H1 (cell line): Measurements from ENCODE around the gene PDZD8. TPM values are rescaled to one million over a fixed set of nuclear protein-coding genes. Genes with fewer than 3 reads are reported as not detected.

ENCODE experiments used
- CTCF ChIA-PET: fragments of 300-600 bp; sonication (Branson Sonifier 250); formaldehyde crosslinking; loops from one replicate; lab custom pipeline; 2021; ENCODE audit not compliant: partially characterized antibody; lab: Charles Lee
- POLR2A ChIA-PET: fragments of 300-600 bp; sonication (Branson Sonifier 250); formaldehyde crosslinking; loops from one replicate; lab custom pipeline; 2021; ENCODE audit warnings: inconsistent platforms; ENCODE audit not compliant: partially characterized antibody; lab: Charles Lee
- DNase-seq, 2 experiments: peaks; one replicate each; pipeline versions ENCODE4 v3.0.0 to v3.0.0-alpha.2; 2010 to 2022; ENCODE audit warnings: low spot score in 2 of 2, low read depth in 1 of 2, mixed read lengths in 1 of 2
- FAIRE-seq: peaks from 2 replicates; lab custom pipeline; 2011; peaks lifted over from hg19 to GRCh38; lab: Jason Lieb, UNC
- H2AFZ ChIP-seq: 2 replicates; pipeline ENCODE4 v1.8.1; 2012; ENCODE audit warnings: low read length, inconsistent platforms
- H2AK5ac ChIP-seq: 2 replicates; pipeline ENCODE4 v1.6.1; 2013; ENCODE audit warnings: low read depth, low read length
- H2BK120ac ChIP-seq: replicated peaks from 2 replicates; pipeline ENCODE3; 2013; ENCODE audit warnings: low read depth, low read length, inconsistent platforms
- H2BK12ac ChIP-seq: 2 replicates; pipeline ENCODE4 v1.6.1; 2013; ENCODE audit warnings: low read depth, low read length
- H2BK15ac ChIP-seq: 2 replicates; pipeline ENCODE4 v1.6.1; 2013; ENCODE audit warnings: low read length
- H2BK20ac ChIP-seq: 2 replicates; pipeline ENCODE4 v1.6.1; 2013; ENCODE audit warnings: low read length
- H2BK5ac ChIP-seq: 2 replicates; pipeline ENCODE4 v1.6.1; 2013; ENCODE audit warnings: low read depth, low read length
- H3K14ac ChIP-seq: 2 replicates; pipeline ENCODE4 v1.6.1; 2013; ENCODE audit warnings: inconsistent platforms; ENCODE audit not compliant: insufficient read length
- H3K18ac ChIP-seq: 2 replicates; pipeline ENCODE4 v1.6.1; 2013; ENCODE audit warnings: low read length; ENCODE audit errors: extremely low read depth
- H3K23ac ChIP-seq: 2 replicates; pipeline ENCODE4 v1.6.1; 2013; ENCODE audit warnings: inconsistent platforms; ENCODE audit not compliant: insufficient read length
- H3K23me2 ChIP-seq: 2 replicates; pipeline ENCODE4 v1.6.1; 2013; ENCODE audit warnings: low read depth, low read length
- H3K27ac ChIP-seq: 2 replicates; pipeline ENCODE4 v1.6.1; 2011; ENCODE audit warnings: low read depth, low read length, inconsistent platforms
- H3K27me3 ChIP-seq, 4 experiments: replicated peaks in 1 of 4; 1 replicate in 1 of 4; 2 replicates in 3 of 4; pipeline versions ENCODE4 v1.6.1 to v1.8.1; 2011 to 2013; ENCODE audit warnings: low read length in 3 of 4, mild to moderate bottlenecking in 3 of 4, inconsistent platforms in 2 of 4, mixed read lengths in 2 of 4, moderate library complexity in 1 of 4; ENCODE audit not compliant: control insufficient read depth in 3 of 4, insufficient read depth in 3 of 4; ENCODE audit errors: extremely low read depth in 1 of 4
- H3K36me3 ChIP-seq, 4 experiments: 2 replicates each; pipeline versions ENCODE4 v1.6.1 to v1.8.1; 2011 to 2013; ENCODE audit warnings: mild to moderate bottlenecking in 4 of 4, low read length in 3 of 4, moderate library complexity in 2 of 4, control low read depth in 1 of 4, inconsistent platforms in 1 of 4; ENCODE audit not compliant: insufficient read depth in 4 of 4, control insufficient read depth in 2 of 4
- H3K4ac ChIP-seq: replicated peaks from 2 replicates; pipeline ENCODE3; 2013; ENCODE audit warnings: low read length, low read depth, mixed read lengths, inconsistent platforms; ENCODE audit not compliant: insufficient read length
- H3K4me1 ChIP-seq, 4 experiments: replicated peaks in 1 of 4; 1 replicate in 1 of 4; 2 replicates in 3 of 4; pipeline versions ENCODE4 v1.6.1 to v1.8.1; 2011 to 2013; ENCODE audit warnings: low read length in 3 of 4, inconsistent platforms in 2 of 4, mixed read lengths in 1 of 4; ENCODE audit not compliant: insufficient read depth in 4 of 4, control insufficient read depth in 3 of 4
- H3K4me2 ChIP-seq, 2 experiments: 2 replicates each; pipeline versions ENCODE4 v1.6.1 to v1.8.1; 2011 to 2013; ENCODE audit warnings: low read depth in 2 of 2, low read length in 2 of 2, control low read depth in 1 of 2, inconsistent platforms in 1 of 2, mild to moderate bottlenecking in 1 of 2; ENCODE audit not compliant: insufficient read depth in 1 of 2
- H3K4me3 ChIP-seq, 4 experiments: fragments of 200-600, 300-600 bp in 1 of 4; sonication (generic), shearing (Covaris generic), sonication (Bioruptor Twin) in 1 of 4; 2 replicates each; pipeline versions ENCODE4 v1.5.1 to v1.8.1; 2011 to 2016; ENCODE audit warnings: low read length in 4 of 4, low read depth in 3 of 4, control low read depth in 2 of 4, inconsistent platforms in 2 of 4, mild to moderate bottlenecking in 2 of 4, mixed read lengths in 1 of 4, moderate library complexity in 1 of 4; ENCODE audit not compliant: insufficient read depth in 2 of 4; ENCODE audit errors: extremely low read depth in 1 of 4
- H3K56ac ChIP-seq: replicated peaks from 2 replicates; pipeline ENCODE3; 2013; ENCODE audit warnings: low read depth, mild to moderate bottlenecking, mixed read lengths, low read length, inconsistent platforms; ENCODE audit not compliant: insufficient read length
- H3K79me1 ChIP-seq: 2 replicates; pipeline ENCODE4 v1.6.1; 2013; ENCODE audit warnings: low read depth, low read length, control low read depth
- H3K79me2 ChIP-seq, 2 experiments: 2 replicates each; pipeline versions ENCODE4 v1.6.1 to v1.8.1; 2012 to 2013; ENCODE audit warnings: low read length in 2 of 2, mild to moderate bottlenecking in 2 of 2, inconsistent platforms in 1 of 2; ENCODE audit not compliant: insufficient read depth in 2 of 2, control insufficient read depth in 1 of 2
- H3K9ac ChIP-seq, 4 experiments: replicated peaks in 1 of 4; 1 replicate in 1 of 4; 2 replicates in 3 of 4; pipeline versions ENCODE4 v1.6.1 to v1.8.1; 2011 to 2013; ENCODE audit warnings: low read depth in 3 of 4, low read length in 3 of 4, control low read depth in 2 of 4, mild to moderate bottlenecking in 2 of 4, moderate library complexity in 2 of 4, inconsistent platforms in 1 of 4; ENCODE audit errors: extremely low read depth in 1 of 4
- H3K9me3 ChIP-seq, 2 experiments: 2 replicates each; pipeline versions ENCODE4 v1.6.1 to v1.8.1; 2012 to 2013; ENCODE audit warnings: mild to moderate bottlenecking in 2 of 2, moderate library complexity in 2 of 2, control low read depth in 1 of 2, inconsistent platforms in 1 of 2, low read depth in 1 of 2, low read length in 1 of 2, mixed read lengths in 1 of 2; ENCODE audit not compliant: insufficient read depth in 2 of 2
- H4K20me1 ChIP-seq, 2 experiments: replicated peaks in 1 of 2; 2 replicates each; pipeline versions ENCODE3 to v1.8.1; 2011 to 2013; ENCODE audit warnings: inconsistent platforms in 2 of 2, low read length in 2 of 2, mild to moderate bottlenecking in 1 of 2; ENCODE audit not compliant: insufficient read depth in 2 of 2, control insufficient read depth in 1 of 2
- H4K5ac ChIP-seq: 2 replicates; pipeline ENCODE4 v1.6.1; 2013; ENCODE audit warnings: low read length, low read depth, mixed read lengths, inconsistent platforms; ENCODE audit not compliant: insufficient read length
- H4K8ac ChIP-seq: 2 replicates; pipeline ENCODE4 v1.8.0; 2013; ENCODE audit warnings: mild to moderate bottlenecking, moderate library complexity, low read length, inconsistent platforms; ENCODE audit not compliant: insufficient read depth; ENCODE audit errors: extremely low read depth
- H4K91ac ChIP-seq: replicated peaks from 2 replicates; pipeline ENCODE3; 2013; ENCODE audit warnings: low read length, mixed read lengths, inconsistent platforms; ENCODE audit not compliant: insufficient read length
- CBX5 ChIP-seq: fragments of 300-800, 300-1000 bp; sonication (generic); IDR thresholded peaks from 2 replicates; pipeline ENCODE4 v1.7.1; 2016; ENCODE audit warnings: antibody characterized with exemption, low read length, low read depth
- CHD1 ChIP-seq: IDR thresholded peaks from 2 replicates; pipeline ENCODE4 v1.6.1; 2012; ENCODE audit warnings: low read depth, low read length, improper control_type of control experiment
- CREB1 ChIP-seq: IDR thresholded peaks from 2 replicates; pipeline ENCODE4 v1.6.1; 2012; ENCODE audit warnings: inconsistent platforms
- POLR2A ChIP-seq, 2 experiments: IDR thresholded peaks; 1 replicate in 1 of 2; 2 replicates in 1 of 2; pipeline ENCODE4 v1.6.1; 2011; ENCODE audit warnings: low read depth in 2 of 2, low read length in 2 of 2, mild to moderate bottlenecking in 2 of 2; ENCODE audit errors: control extremely low read depth in 1 of 2
- SIX5 ChIP-seq: IDR thresholded peaks from 2 replicates; pipeline ENCODE4 v1.6.1; 2011; ENCODE audit warnings: mild to moderate bottlenecking, low read depth, low read length
- SRF ChIP-seq: IDR thresholded peaks from 2 replicates; pipeline ENCODE4 v1.6.1; 2011; ENCODE audit warnings: mild to moderate bottlenecking, low read depth, low read length, moderate library complexity
- SUZ12 ChIP-seq: fragments of 200-600 bp; sonication (generic); IDR thresholded peaks from 2 replicates; pipeline ENCODE4 v1.6.1; 2012; ENCODE audit warnings: mild to moderate bottlenecking, inconsistent platforms, low read length, moderate library complexity, mixed read lengths
- TAF1 ChIP-seq: IDR thresholded peaks from 2 replicates; pipeline ENCODE4 v1.6.1; 2011; ENCODE audit warnings: mild to moderate bottlenecking, low read depth, low read length
- WGBS, 2 experiments: shearing (Covaris generic) in 1 of 2; methylation state at CpG; one replicate each; pipeline versions ENCODE4 v1.1.6 to v1.1.7; 2013 to 2015; ENCODE audit warnings: low lambda C conversion rate in 2 of 2, mixed read lengths in 2 of 2, inconsistent platforms in 1 of 2, low coverage in 1 of 2, missing lambda C conversion rate in 1 of 2; ENCODE audit not compliant: insufficient replicate concordance in 2 of 2, insufficient coverage in 1 of 2, insufficient read length in 1 of 2; ENCODE audit errors: extremely low coverage in 1 of 2, missing lambda C conversion rate in 1 of 2; 5-methylcytosine and 5-hydroxymethylcytosine counted together
- polyA plus RNA-seq, 7 experiments: library from polyadenylated mRNA; depleted of rRNA in 3 of 7; stranded (reverse) in 5 of 7; unstranded in 2 of 7; fragments of >200 nt in 5 of 7; fragments of 200-250 nt in 2 of 7; gene quantifications; 1 replicate in 5 of 7; 2 replicates in 1 of 7; 4 replicates in 1 of 7; pipeline versions ENCODE4 v1.2.1 to v1.2.3, GENCODE V29; 2011 to 2013; ENCODE audit warnings: missing spikeins in 2 of 7, mixed read lengths in 2 of 7
- total RNA-seq: library from RNA; stranded (reverse); fragmentation: NEBNext Ultra II Directional; extraction: Animal tissue kit (Norgen Biotek cat#: 25700); gene quantifications from 2 replicates; pipeline ENCODE4 v1.2.1, GENCODE V29; 2021

Gene PDZD8
- total and polyA plus RNA-seq, 2 of the 8 experiments (the other 6 are each of a cell fraction or from before 2014, with no cell fraction given) = 10.9 to 50.1 TPM

GRCh38 chr10:117266812-117267211 is 108.4 kb downstream of the PDZD8 start:
- no peak overlapping the region for H2BK15ac ChIP-seq
- H3K36me3 ChIP-seq = no peaks in the 10 kb centered on the region
- no peak for TF ChIP-seq POLR2A (IDR thresholded peaks at IDR 0.05; ENCODE audit: control extremely low read depth in 1 of 2, low read depth in 2 of 2, low read length in 2 of 2)
- no peak for TF ChIP-seq SUZ12
- TF ChIP-seq CBX5 = no peak
- TF ChIP-seq SRF = no peak
- no peak for TF ChIP-seq SIX5
- TF ChIP-seq CREB1 = no peak
- no peak for TF ChIP-seq CHD1
- no peak for TF ChIP-seq TAF1
- TF ChIP-seq, all 59 proteins: peak for 0
- no peaks in the 10 kb centered on the region for H3K79me1 ChIP-seq
- DNase-seq (no peak), FAIRE-seq (no peak)
- 95% methylated on average over 2 of the region's 2 CpGs; no CpG with 5 or more reads in 1 of the 2 experiments for WGBS, 2 experiments
- POLR2A ChIA-PET = interaction anchor here (0.8 to 1.2 kb wide), 2 partner anchors 9 to 19 kb away, joined by 3 read pairs; no protein-coding TSS in a partner anchor
- no peak overlapping the region for H3K4ac ChIP-seq
- H3K56ac ChIP-seq = no peak overlapping the region
- H2AFZ ChIP-seq = no peak overlapping the region
- peaks cover 0 to 5% of the 10 kb centered on the region in 2 experiments for H4K20me1 ChIP-seq
- H4K8ac ChIP-seq = no peak overlapping the region
- no peak overlapping the region for H3K18ac ChIP-seq
- H3K27me3 ChIP-seq = no peaks in the 10 kb centered on the region
- no peak overlapping the region for H2BK20ac ChIP-seq
- no peaks in the 10 kb centered on the region for H3K9me3 ChIP-seq
- no peaks in the 10 kb centered on the region for H3K4me1 ChIP-seq
- no peaks in the 10 kb centered on the region; the same call in 1 of the 2 replicates for H3K23me2 ChIP-seq
- H3K9ac ChIP-seq = no peak overlapping the region
- H4K5ac ChIP-seq = no peak overlapping the region
- H3K14ac ChIP-seq = no peak overlapping the region
- no peak overlapping the region for H4K91ac ChIP-seq
- H2BK5ac ChIP-seq = no peak overlapping the region
- no peaks in the 10 kb centered on the region for H3K79me2 ChIP-seq
- CTCF ChIA-PET = interaction anchor here (1.1 to 3.3 kb wide), 2 partner anchors 20 to 53 kb away, joined by 3 to 13 read pairs; no protein-coding TSS in a partner anchor
- H3K4me3 ChIP-seq = no peak overlapping the region
- H2BK12ac ChIP-seq = no peak overlapping the region
- no peak overlapping the region for H3K27ac ChIP-seq
- no peak overlapping the region for H2BK120ac ChIP-seq
- H3K23ac ChIP-seq = no peak overlapping the region
- H3K4me2 ChIP-seq = no peak overlapping the region
- no peak overlapping the region for H2AK5ac ChIP-seq
